ENCODE measurements around the gene STK24. TPM values are rescaled to one million over a fixed set of nuclear protein-coding genes. Genes with fewer than 3 reads are reported as not detected.

STK24 gene
- total and polyA plus RNA-seq, 2 of the 4 experiments (the other 2 are of a cell fraction): 29.2 to 43.4 TPM

GRCh38 chr13:98493042-98493712 is 83.7 kb downstream of the STK24 start:
- no CpG with 5 or more reads among the region's 6 CpGs for WGBS, 2 experiments (ENCODE audit: extremely low coverage in 2 of 2, insufficient read length in 1 of 2)
- Histone ChIP-seq H3K79me1 (ENCODE audit: low read depth in 1 of 2, low read length in 2 of 2) (peaks cover 53 to 86% of the 10 kb centered on the region in 2 experiments), H4K5ac (ENCODE audit: low read depth, low read length) (no peak overlapping the region), H3K23ac (ENCODE audit: low read depth, low read length) (peak overlapping the region; percentile 56; the same call in 1 of the 2 replicates), H3K4me2 (ENCODE audit: low read depth, low read length) (no peak overlapping the region), H2BK20ac (ENCODE audit: low read depth, low read length) (no peak overlapping the region), H2BK120ac (ENCODE audit: low read depth, low read length) (peak overlapping the region; percentile 47; the same call in 1 of the 2 replicates), H3K36me3 (ENCODE audit: control insufficient read depth, insufficient read depth, low read length) (no peaks in the 10 kb centered on the region; the same call in 1 of the 2 replicates), H4K8ac (ENCODE audit: low read depth in 2 of 2, low read length in 2 of 2) (0 out of 4 replicates have a peak overlapping the region, but pooled peaks of 1 of the 2 experiments have one; percentile 38), H2AK5ac (ENCODE audit: low read depth, low read length) (no peak overlapping the region; the same call in 1 of the 2 replicates), H3K27me3 (ENCODE audit: control insufficient read depth, insufficient read depth, low read length) (no peaks in the 10 kb centered on the region), H3K9ac (ENCODE audit: low read depth, low read length) (no peak overlapping the region), H3K56ac (ENCODE audit: extremely low read depth, insufficient read depth, low read length) (no peak overlapping the region), H3K4me3 (ENCODE audit: insufficient read depth, low read depth, low read length) (no peak overlapping the region), H4K91ac (ENCODE audit: insufficient read depth, low read depth, low read length) (0 out of 2 replicates have a peak overlapping the region, but pooled peaks have one; percentile 6), H3K27ac (ENCODE audit: insufficient read depth, low read length) (no peak overlapping the region), H3K4me1 (ENCODE audit: control insufficient read depth, insufficient read depth, low read length) (peaks cover 17% of the 10 kb centered on the region), H2AK9ac (replicated peaks; ENCODE audit: low read depth, low read length, poor library complexity) (no peak overlapping the region), H2BK15ac (ENCODE audit: low read depth, low read length) (no peak overlapping the region), H3K4ac (ENCODE audit: low read depth, low read length) (peak overlapping the region; percentile 21; the same call in 1 of the 2 replicates), H3K18ac (ENCODE audit: low read depth, low read length) (no peak overlapping the region), H3K9me1 (ENCODE audit: insufficient read depth, low read length) (peaks cover 34% of the 10 kb centered on the region), H4K20me1 (ENCODE audit: insufficient read depth, low read length) (peaks cover 71% of the 10 kb centered on the region), H3K9me3 (ENCODE audit: control insufficient read depth, insufficient read depth, low read length) (no peaks in the 10 kb centered on the region), H3K14ac (replicated peaks; ENCODE audit: low read depth, low read length) (no peak overlapping the region; the same call in none of the 2 replicates), H2AFZ (replicated peaks; ENCODE audit: low read length, poor library complexity) (no peak overlapping the region), H2BK5ac (ENCODE audit: low read depth, low read length, poor library complexity, severe bottlenecking) (no peak overlapping the region)
- POLR2A ChIA-PET (ENCODE audit: unreplicated experiment): no interaction called here
- ATAC-seq (ENCODE audit: low read depth) (no peak), DNase-seq (no peak)
- CTCF ChIA-PET: no interaction called here
- no TSS peak for BruUV-seq (replicated peaks)
- dilution Hi-C loops (cut with HindIII; ENCODE audit: low sequenced_read_pairs, unreplicated experiment): no loop called here
- TF ChIP-seq MXI1 (IDR thresholded peaks at IDR 0.05; ENCODE audit: borderline replicate concordance, low read depth, low read length) (no peak), MAZ (IDR thresholded peaks at IDR 0.05; ENCODE audit: borderline replicate concordance, low read depth, low read length) (no peak), RCOR1 (IDR thresholded peaks at IDR 0.05; ENCODE audit: insufficient replicate concordance, low read length) (no peak), MAFK (IDR thresholded peaks at IDR 0.05; ENCODE audit: low read depth, low read length) (no peak), CEBPB (IDR thresholded peaks at IDR 0.05; ENCODE audit: low read depth, low read length) (no peak), RAD21 (IDR thresholded peaks at IDR 0.05; ENCODE audit: low read length) (no peak), POLR2A (IDR thresholded peaks at IDR 0.05; ENCODE audit: low read depth, low read length) (no peak)
- in situ Hi-C loops (cut with MboI; ENCODE audit: low sequenced_read_pairs): no loop called here
- intact Hi-C loops (cut with micrococcal nuclease): no loop called here
